ENCODE measurements around the gene PTPN11. TPM values are rescaled to one million over a fixed set of nuclear protein-coding genes. Genes with fewer than 3 reads are reported as not detected.

Gene PTPN11
- total RNA-seq, 1 donor = 158 TPM

- no peak overlapping the region for H3K4me3 ChIP-seq (ENCODE audit: low read depth, low read length)
- TF ChIP-seq, protein P1, sequence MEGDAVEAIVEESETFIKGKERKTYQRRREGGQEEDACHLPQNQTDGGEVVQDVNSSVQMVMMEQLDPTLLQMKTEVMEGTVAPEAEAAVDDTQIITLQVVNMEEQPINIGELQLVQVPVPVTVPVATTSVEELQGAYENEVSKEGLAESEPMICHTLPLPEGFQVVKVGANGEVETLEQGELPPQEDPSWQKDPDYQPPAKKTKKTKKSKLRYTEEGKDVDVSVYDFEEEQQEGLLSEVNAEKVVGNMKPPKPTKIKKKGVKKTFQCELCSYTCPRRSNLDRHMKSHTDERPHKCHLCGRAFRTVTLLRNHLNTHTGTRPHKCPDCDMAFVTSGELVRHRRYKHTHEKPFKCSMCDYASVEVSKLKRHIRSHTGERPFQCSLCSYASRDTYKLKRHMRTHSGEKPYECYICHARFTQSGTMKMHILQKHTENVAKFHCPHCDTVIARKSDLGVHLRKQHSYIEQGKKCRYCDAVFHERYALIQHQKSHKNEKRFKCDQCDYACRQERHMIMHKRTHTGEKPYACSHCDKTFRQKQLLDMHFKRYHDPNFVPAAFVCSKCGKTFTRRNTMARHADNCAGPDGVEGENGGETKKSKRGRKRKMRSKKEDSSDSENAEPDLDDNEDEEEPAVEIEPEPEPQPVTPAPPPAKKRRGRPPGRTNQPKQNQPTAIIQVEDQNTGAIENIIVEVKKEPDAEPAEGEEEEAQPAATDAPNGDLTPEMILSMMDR (IDR thresholded peaks at IDR 0.05; ENCODE audit: insufficient read depth, low read depth, low read length) = no peak
- DNase-seq (ENCODE audit: low read depth) = no peak
Observed at GRCh38 chr12:112524676-112525425, 106.1 kb downstream of the PTPN11 start.

- H3K4me3 ChIP-seq (ENCODE audit: low read depth, low read length) = no peak overlapping the region
- TF ChIP-seq, protein P1 (IDR thresholded peaks at IDR 0.05; ENCODE audit: insufficient read depth, low read depth, low read length) = no peak
- no peak for DNase-seq (ENCODE audit: low read depth)
Observed at GRCh38 chr12:112525426-112525809, 106.7 kb downstream of the PTPN11 start.

- no peak for DNase-seq (ENCODE audit: low read depth)
- TF ChIP-seq, protein P1 (IDR thresholded peaks at IDR 0.05; ENCODE audit: insufficient read depth, low read depth, low read length) = no peak
- no peak overlapping the region for H3K4me3 ChIP-seq (ENCODE audit: low read depth, low read length)
Observed at GRCh38 chr12:112527082-112527481, 108.3 kb downstream of the PTPN11 start.

DNA sequence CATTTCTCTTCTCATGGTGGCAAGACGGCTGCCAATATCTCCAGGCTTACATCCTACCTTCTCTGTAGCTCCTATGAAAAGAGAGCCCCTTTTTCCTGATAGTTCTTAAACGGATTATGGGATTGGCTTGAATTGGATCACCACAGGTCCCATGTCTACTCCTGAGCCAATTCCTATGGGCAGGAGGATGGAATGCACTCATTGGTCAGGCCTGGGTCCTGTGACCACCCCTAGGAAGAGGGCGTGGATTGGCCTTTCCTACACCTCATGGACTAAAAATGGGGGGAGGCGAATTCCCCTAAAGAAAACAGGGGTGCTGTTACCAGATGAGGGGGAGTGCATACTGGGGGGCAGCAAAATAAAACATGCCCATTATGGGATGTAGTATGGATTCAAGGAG lies 108.8 kb downstream of the PTPN11 start:
- no peak for DNase-seq (ENCODE audit: low read depth)
- TF ChIP-seq, protein P1 (IDR thresholded peaks at IDR 0.05; ENCODE audit: insufficient read depth, low read depth, low read length) = no peak
- no peak overlapping the region for H3K4me3 ChIP-seq (ENCODE audit: low read depth, low read length)

DNA sequence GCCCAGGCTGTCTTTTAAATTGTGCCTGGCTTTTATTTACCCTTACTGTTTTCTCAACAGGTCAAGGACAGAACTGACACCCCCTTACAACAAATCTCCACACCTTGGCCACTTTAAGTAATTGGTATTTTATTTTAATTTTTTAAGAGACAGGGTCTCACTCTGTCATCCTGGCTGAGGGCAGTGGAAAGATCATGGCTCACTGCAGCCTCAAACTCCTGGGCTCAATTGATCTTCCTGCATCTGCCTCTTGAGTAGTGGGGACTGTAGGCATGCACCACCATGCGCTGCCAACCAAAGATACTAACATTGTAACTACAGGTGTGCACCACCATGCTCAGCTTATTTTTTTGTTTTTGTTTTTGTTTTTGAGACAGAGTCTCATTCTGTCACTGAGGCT lies 109.8 kb downstream of the PTPN11 start:
- H3K4me3 ChIP-seq (ENCODE audit: low read depth, low read length) = no peak overlapping the region
- no peak for DNase-seq (ENCODE audit: low read depth)
- TF ChIP-seq, protein P1 (IDR thresholded peaks at IDR 0.05; ENCODE audit: insufficient read depth, low read depth, low read length) = no peak

DNA sequence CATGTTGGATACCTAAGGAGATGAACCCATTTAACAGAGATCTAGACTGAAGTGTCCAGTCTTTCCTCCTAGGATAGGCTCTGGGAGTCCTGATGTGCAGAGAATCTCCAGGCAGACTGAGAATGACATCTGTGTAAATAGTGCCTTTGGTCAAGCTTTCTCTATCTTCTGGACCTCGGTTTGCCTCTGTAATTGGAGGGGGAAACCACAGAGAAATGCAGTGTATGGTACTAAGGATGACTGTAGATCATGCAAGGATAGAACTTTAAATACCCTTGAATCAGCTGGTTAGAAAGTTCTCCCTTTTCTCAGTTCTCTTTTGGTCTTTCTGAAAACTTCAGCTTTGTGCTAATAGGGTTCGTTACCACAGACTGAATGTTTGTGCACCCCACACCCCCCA lies 112.2 kb downstream of the PTPN11 start:
- DNase-seq (ENCODE audit: low read depth) = no peak
- TF ChIP-seq, protein P1 (IDR thresholded peaks at IDR 0.05; ENCODE audit: insufficient read depth, low read depth, low read length) = no peak

DNA sequence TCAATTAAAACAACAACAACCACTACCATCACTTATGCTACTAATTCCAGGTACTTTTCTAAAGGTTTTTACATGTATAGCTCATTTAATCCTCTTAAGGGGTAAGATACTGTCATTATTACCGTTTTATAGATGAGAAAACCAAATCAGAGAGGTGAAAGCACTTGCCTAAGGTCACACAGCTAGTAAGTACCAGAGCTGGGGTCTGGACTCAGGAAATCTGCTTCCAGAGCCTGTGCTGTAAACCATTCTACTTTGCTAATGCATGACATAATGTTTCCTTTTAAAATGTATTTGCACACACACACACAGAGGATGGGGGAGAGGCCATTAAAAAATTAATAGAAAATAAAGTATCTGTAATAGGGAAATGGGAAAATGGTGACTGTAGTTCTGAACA lies 113.4 kb downstream of the PTPN11 start:
- TF ChIP-seq, protein P1 (IDR thresholded peaks at IDR 0.05; ENCODE audit: insufficient read depth, low read depth, low read length) = no peak
- no peak for DNase-seq (ENCODE audit: low read depth)

More for the DNA sequence above, 112.2 kb downstream of the PTPN11 start:
- H3K4me3 ChIP-seq (ENCODE audit: low read depth, low read length) = no peak overlapping the region

More for the DNA sequence above, 113.4 kb downstream of the PTPN11 start:
- H3K4me3 ChIP-seq (ENCODE audit: low read depth, low read length) = no peak overlapping the region

All from fibroblast of villous mesenchyme (primary cell).